MM.1S (cell line): ENCODE results near the gene EXOSC10.
"Not testable (repeated sequence)": the region's sequence is repeated elsewhere in the genome, so short reads cannot be mapped to it uniquely, and the experiment has no call there.

Source experiments
- DNase-seq: peaks from one replicate; pipeline ENCODE4 v3.0.0-alpha.2; 2015
- H2AFZ ChIP-seq: fragments of 300-600 bp; sonication (generic); 2 replicates; pipeline ENCODE4 v1.6.0; 2016; ENCODE audit warnings: antibody characterized with exemption, low read length
- H3F3A ChIP-seq: fragments of 300-600 bp; sonication (generic); 2 replicates; pipeline ENCODE4 v1.6.1; 2016; ENCODE audit warnings: mild to moderate bottlenecking, antibody characterized with exemption, low read length, moderate library complexity, mixed read lengths; ENCODE audit not compliant: insufficient read depth
- H3K27ac ChIP-seq: fragments of 300-600 bp; sonication (generic); 2 replicates; pipeline ENCODE4 v1.5.1; 2016; ENCODE audit warnings: mild to moderate bottlenecking, low read length
- H3K27me3 ChIP-seq: fragments of 300-600 bp; sonication (generic); replicated peaks from 2 replicates; pipeline ENCODE4 v1.6.0; 2016; ENCODE audit warnings: low read length; ENCODE audit not compliant: insufficient read depth
- H3K36me3 ChIP-seq: fragments of 300-600 bp; sonication (generic); replicated peaks from 2 replicates; pipeline ENCODE4 v1.6.1; 2016; ENCODE audit warnings: mild to moderate bottlenecking, low read length, mixed read lengths; ENCODE audit not compliant: insufficient read depth
- H3K4me1 ChIP-seq: fragments of 300-600 bp; sonication (generic); 2 replicates; pipeline ENCODE4 v1.6.1; 2016; ENCODE audit warnings: low read length, mixed read lengths
- H3K4me2 ChIP-seq: fragments of 300-600 bp; sonication (generic); 2 replicates; pipeline ENCODE4 v1.6.0; 2016; ENCODE audit warnings: low read depth, low read length
- H3K4me3 ChIP-seq: fragments of 300-600 bp; sonication (generic); 2 replicates; pipeline ENCODE4 v1.5.1; 2016; ENCODE audit warnings: low read length, mixed read lengths
- H3K79me2 ChIP-seq: fragments of 300-600 bp; sonication (generic); 2 replicates; pipeline ENCODE4 v1.6.1; 2016; ENCODE audit warnings: mixed run types, low read length, mixed read lengths
- H3K9ac ChIP-seq: fragments of 300-600 bp; sonication (generic); 2 replicates; pipeline ENCODE4 v1.6.1; 2016; ENCODE audit warnings: low read length, mixed read lengths
- H3K9me2 ChIP-seq: fragments of 300-600 bp; sonication (generic); replicated peaks from 2 replicates; pipeline ENCODE4 v1.6.1; 2016; ENCODE audit warnings: mild to moderate bottlenecking, low read length, mixed read lengths; ENCODE audit not compliant: insufficient read depth
- H3K9me3 ChIP-seq: fragments of 300-600 bp; sonication (generic); replicated peaks from 2 replicates; pipeline ENCODE4 v1.6.1; 2016; ENCODE audit warnings: mild to moderate bottlenecking, low read length, mixed read lengths; ENCODE audit not compliant: insufficient read depth
- H4K20me1 ChIP-seq: fragments of 300-600 bp; sonication (generic); 2 replicates; pipeline ENCODE4 v1.6.1; 2016; ENCODE audit warnings: mild to moderate bottlenecking, low read length, moderate library complexity, mixed read lengths; ENCODE audit not compliant: insufficient read depth
- EZH2 ChIP-seq: fragments of 300-600 bp; sonication (generic); optimal IDR thresholded peaks from 2 replicates; pipeline ENCODE3; 2017; ENCODE audit warnings: low read depth, mild to moderate bottlenecking, antibody characterized with exemption, low read length, mixed read lengths
- EZH2phosphoT487 ChIP-seq: fragments of 300-600 bp; sonication (generic); IDR thresholded peaks from 2 replicates; pipeline ENCODE4 v1.6.1; 2018; ENCODE audit warnings: antibody characterized with exemption, low read length
- TF ChIP-seq, protein P1 (sequence below): fragments of 300-600 bp; sonication (generic); IDR thresholded peaks from 2 replicates; pipeline ENCODE4 v1.5.1; 2016; ENCODE audit warnings: antibody characterized with exemption, low read length, mixed read lengths

EXOSC10 gene

DNA sequence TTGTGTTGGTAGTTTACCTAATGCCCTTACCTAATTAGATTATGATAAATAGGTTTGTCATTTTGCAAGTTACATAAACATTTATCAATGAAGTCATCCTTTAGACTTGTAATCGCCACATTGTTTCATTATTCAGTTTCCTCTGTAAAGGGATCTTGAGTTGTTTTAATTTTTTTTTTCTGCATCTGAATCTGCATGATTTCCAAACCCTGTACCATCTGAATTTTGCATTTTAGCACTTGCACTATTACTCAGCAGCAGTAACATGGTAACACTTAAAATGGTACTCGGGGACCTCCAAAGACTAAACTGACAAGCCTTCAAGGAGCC is 74.8 kb downstream of the EXOSC10 start:
- Histone ChIP-seq H3F3A (no peaks in the 10 kb centered on the region; the same call in 1 of the 2 replicates), H3K9ac (no peak overlapping the region), H3K79me2 (peaks cover 3% of the 10 kb centered on the region), H3K4me3 (no peak overlapping the region), H3K27me3 (no peaks in the 10 kb centered on the region), H2AFZ (no peak overlapping the region), H3K4me2 (no peak overlapping the region), H3K36me3 (peaks cover 26% of the 10 kb centered on the region), H3K4me1 (no peaks in the 10 kb centered on the region), H3K27ac (no peak overlapping the region), H3K9me3 (no peaks in the 10 kb centered on the region), H4K20me1 (no peaks in the 10 kb centered on the region), H3K9me2 (no peaks in the 10 kb centered on the region)
- TF ChIP-seq EZH2phosphoT487 = no peak
- no peak for TF ChIP-seq EZH2
- TF ChIP-seq, protein P1, sequence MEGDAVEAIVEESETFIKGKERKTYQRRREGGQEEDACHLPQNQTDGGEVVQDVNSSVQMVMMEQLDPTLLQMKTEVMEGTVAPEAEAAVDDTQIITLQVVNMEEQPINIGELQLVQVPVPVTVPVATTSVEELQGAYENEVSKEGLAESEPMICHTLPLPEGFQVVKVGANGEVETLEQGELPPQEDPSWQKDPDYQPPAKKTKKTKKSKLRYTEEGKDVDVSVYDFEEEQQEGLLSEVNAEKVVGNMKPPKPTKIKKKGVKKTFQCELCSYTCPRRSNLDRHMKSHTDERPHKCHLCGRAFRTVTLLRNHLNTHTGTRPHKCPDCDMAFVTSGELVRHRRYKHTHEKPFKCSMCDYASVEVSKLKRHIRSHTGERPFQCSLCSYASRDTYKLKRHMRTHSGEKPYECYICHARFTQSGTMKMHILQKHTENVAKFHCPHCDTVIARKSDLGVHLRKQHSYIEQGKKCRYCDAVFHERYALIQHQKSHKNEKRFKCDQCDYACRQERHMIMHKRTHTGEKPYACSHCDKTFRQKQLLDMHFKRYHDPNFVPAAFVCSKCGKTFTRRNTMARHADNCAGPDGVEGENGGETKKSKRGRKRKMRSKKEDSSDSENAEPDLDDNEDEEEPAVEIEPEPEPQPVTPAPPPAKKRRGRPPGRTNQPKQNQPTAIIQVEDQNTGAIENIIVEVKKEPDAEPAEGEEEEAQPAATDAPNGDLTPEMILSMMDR = no peak
- no peak for DNase-seq

DNA sequence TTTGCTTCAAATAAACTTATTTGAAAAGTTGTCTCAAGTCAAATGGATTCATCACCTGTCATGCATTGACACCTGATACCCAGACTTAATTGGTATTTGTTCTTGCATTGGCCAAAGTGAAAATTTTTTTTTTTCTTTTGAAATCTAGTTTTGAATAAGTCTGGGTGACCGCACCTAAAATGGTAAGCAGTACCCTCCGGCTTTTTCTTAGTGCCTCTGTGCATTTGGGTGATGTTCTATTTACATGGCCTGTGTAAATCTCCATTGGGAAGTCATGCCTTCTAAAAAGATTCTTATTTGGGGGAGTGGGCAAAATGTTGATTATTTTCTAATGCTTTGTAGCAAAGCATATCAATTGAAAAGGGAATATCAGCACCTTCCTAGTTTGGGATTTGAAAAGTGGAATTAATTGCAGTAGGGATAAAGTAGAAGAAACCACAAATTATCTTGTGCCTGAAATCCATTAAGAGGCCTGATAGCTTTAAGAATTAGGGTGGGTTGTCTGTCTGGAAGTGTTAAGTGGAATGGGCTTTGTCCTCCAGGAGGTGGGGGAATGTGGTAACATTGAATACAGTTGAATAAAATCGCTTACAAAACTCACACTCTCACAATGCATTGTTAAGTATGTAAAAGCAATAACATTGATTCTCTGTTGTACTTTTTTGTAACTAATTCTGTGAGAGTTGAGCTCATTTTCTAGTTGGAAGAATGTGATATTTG is 75.4 kb downstream of the EXOSC10 start:
- no peak overlapping the region for H3K4me2 ChIP-seq
- H3K36me3 ChIP-seq = peaks cover 27% of the 10 kb centered on the region
- no peaks in the 10 kb centered on the region for H3K27me3 ChIP-seq
- H3K9me2 ChIP-seq = no peaks in the 10 kb centered on the region
- H2AFZ ChIP-seq = no peak overlapping the region
- peaks cover 5% of the 10 kb centered on the region for H3K79me2 ChIP-seq
- H3K9ac ChIP-seq = no peak overlapping the region
- no peaks in the 10 kb centered on the region; the same call in 1 of the 2 replicates for H3F3A ChIP-seq
- no peak for DNase-seq
- H3K4me3 ChIP-seq = no peak overlapping the region
- H3K27ac ChIP-seq = no peak overlapping the region
- no peak for TF ChIP-seq EZH2
- no peaks in the 10 kb centered on the region for H3K4me1 ChIP-seq
- no peaks in the 10 kb centered on the region for H4K20me1 ChIP-seq
- no peaks in the 10 kb centered on the region for H3K9me3 ChIP-seq

DNA sequence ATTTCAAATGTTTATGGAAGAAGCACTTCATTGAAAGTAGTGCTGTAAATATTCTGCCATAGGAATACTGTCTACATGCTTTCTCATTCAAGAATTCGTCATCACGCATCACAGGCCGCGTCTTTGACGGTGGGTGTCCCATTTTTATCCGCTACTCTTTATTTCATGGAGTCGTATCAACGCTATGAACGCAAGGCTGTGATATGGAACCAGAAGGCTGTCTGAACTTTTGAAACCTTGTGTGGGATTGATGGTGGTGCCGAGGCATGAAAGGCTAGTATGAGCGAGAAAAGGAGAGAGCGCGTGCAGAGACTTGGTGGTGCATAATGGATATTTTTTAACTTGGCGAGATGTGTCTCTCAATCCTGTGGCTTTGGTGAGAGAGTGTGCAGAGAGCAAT is 76.5 kb downstream of the EXOSC10 start:
- H3K36me3 ChIP-seq = peaks cover 37% of the 10 kb centered on the region

DNA sequence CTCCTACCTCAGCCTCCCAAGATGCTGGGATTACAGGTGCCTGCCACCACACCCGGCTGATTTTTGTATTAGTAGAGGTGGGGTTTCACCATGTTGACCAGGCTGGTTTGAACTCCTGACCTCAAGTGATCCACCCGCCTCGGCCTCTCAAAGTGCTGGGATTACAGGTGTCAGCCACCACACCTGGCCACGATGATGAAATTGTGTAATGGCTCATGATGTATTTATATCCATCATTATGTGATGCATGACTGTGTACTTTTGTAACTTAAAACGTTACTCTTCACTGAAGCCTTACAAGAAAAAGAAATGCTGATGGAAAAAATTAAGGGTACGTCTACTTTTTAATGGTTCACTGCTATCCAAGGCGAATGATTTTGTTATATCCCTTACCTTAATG is 79.7 kb downstream of the EXOSC10 start:
- no peak overlapping the region for H2AFZ ChIP-seq
- no peak for DNase-seq
- no peaks in the 10 kb centered on the region for H3F3A ChIP-seq
- H3K4me1 ChIP-seq = no peaks in the 10 kb centered on the region
- H3K4me2 ChIP-seq = no peak overlapping the region
- TF ChIP-seq EZH2phosphoT487 = no peak
- TF ChIP-seq EZH2 = no peak
- TF ChIP-seq, protein P1 = no peak
- no peaks in the 10 kb centered on the region for H3K9me3 ChIP-seq
- H3K9me2 ChIP-seq = no peaks in the 10 kb centered on the region
- H3K4me3 ChIP-seq = no peak overlapping the region
- H3K27ac ChIP-seq = no peak overlapping the region
- no peaks in the 10 kb centered on the region for H3K27me3 ChIP-seq
- peaks cover 37% of the 10 kb centered on the region for H3K36me3 ChIP-seq
- H3K79me2 ChIP-seq = peaks cover 41% of the 10 kb centered on the region
- no peak overlapping the region for H3K9ac ChIP-seq
- peaks cover 10% of the 10 kb centered on the region; the same call in 1 of the 2 replicates for H4K20me1 ChIP-seq

More for the DNA sequence above, 76.5 kb downstream of the EXOSC10 start:
- Histone ChIP-seq H3F3A (no peaks in the 10 kb centered on the region; the same call in 1 of the 2 replicates), H3K79me2 (peaks cover 16% of the 10 kb centered on the region), H3K9me2 (no peaks in the 10 kb centered on the region), H3K27me3 (no peaks in the 10 kb centered on the region), H3K4me3 (no peak overlapping the region), H4K20me1 (no peaks in the 10 kb centered on the region; the same call in 1 of the 2 replicates), H3K9ac (no peak overlapping the region), H3K4me2 (no peak overlapping the region), H3K9me3 (no peaks in the 10 kb centered on the region), H3K4me1 (no peaks in the 10 kb centered on the region), H3K27ac (no peak overlapping the region), H2AFZ (no peak overlapping the region)
- no peak for DNase-seq
- no peak for TF ChIP-seq EZH2phosphoT487
- TF ChIP-seq, protein P1 = no peak
- TF ChIP-seq EZH2 = no peak

DNA sequence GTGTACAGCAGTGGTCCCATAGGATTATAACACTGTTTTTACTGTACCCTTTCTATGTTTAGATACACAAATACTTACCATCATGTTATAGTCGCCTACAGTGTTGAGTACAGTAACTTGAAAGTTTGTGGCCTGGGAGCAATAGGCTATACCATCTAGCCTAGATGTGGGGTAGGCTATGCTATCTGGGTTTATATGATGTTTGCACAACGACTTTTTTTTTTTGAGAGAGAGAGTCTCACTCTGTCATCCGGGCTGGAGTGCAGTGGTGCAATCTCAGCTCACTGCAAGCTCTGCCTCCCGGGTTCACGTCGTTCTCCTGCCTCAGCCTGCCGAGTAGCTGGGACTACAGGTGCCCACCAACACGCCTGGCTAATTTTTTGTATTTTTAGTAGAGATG is 80.3 kb downstream of the EXOSC10 start:
- not testable (repeated sequence) for H3K9ac ChIP-seq, H3K27me3 ChIP-seq, H3F3A ChIP-seq, H3K4me3 ChIP-seq, DNase-seq, H3K27ac ChIP-seq, H3K9me3 ChIP-seq, H3K9me2 ChIP-seq, H2AFZ ChIP-seq, H3K4me1 ChIP-seq, H3K4me2 ChIP-seq
- Histone ChIP-seq H4K20me1 (peaks cover 13% of the 10 kb centered on the region; the same call in 1 of the 2 replicates), H3K79me2 (peaks cover 47% of the 10 kb centered on the region), H3K36me3 (peaks cover 41% of the 10 kb centered on the region)
